Activated CD4-positive, alpha-beta T cell treated with anti-CD3 and anti-CD28 coated beads, Interleukin-2, amount 10 ng/mL, durations not matched to agents 24 days and 14 days (primary cell): ENCODE data around the gene GNB5. TPM values are rescaled to one million over a fixed set of nuclear protein-coding genes. Genes with fewer than 3 reads are reported as not detected.
"Not testable (repeated sequence)": the region's sequence is repeated elsewhere in the genome, so short reads cannot be mapped to it uniquely, and the experiment has no call there.

Experiments
- DNase-seq: peaks from one replicate; pipeline ENCODE4 v3.0.0; 2022
- H3K27ac Mint-ChIP-seq: one replicate; pipeline ENCODE4 v1.8.0; 2022; ENCODE audit warnings: mild to moderate bottlenecking, mixed read lengths
- H3K27me3 Mint-ChIP-seq: one replicate; pipeline ENCODE4 v1.8.0; 2022; ENCODE audit warnings: mixed read lengths
- H3K36me3 Mint-ChIP-seq: one replicate; pipeline ENCODE4 v1.8.0; 2022; ENCODE audit warnings: low read depth, mild to moderate bottlenecking, mixed read lengths
- H3K4me1 Mint-ChIP-seq: one replicate; pipeline ENCODE4 v1.8.0; 2021; ENCODE audit warnings: mixed read lengths
- H3K4me3 Mint-ChIP-seq: one replicate; pipeline ENCODE4 v1.8.0; 2022; ENCODE audit warnings: mild to moderate bottlenecking, moderate library complexity, mixed read lengths
- H3K9me3 Mint-ChIP-seq: one replicate; pipeline ENCODE4 v1.8.0; 2021; ENCODE audit warnings: mixed read lengths
- intact Hi-C: fragments of 100-400 bp; cut with micrococcal nuclease; formaldehyde crosslinking; loops from one replicate; pipeline ENCODE4 v1.15.1; 2023
- total RNA-seq: library from RNA; stranded (reverse); gene quantifications from 2 replicates; pipeline ENCODE4 v1.2.3, GENCODE V29; 2022

GNB5 gene
- total RNA-seq, 1 donor from 2014 or later: 21.5 TPM

DNA sequence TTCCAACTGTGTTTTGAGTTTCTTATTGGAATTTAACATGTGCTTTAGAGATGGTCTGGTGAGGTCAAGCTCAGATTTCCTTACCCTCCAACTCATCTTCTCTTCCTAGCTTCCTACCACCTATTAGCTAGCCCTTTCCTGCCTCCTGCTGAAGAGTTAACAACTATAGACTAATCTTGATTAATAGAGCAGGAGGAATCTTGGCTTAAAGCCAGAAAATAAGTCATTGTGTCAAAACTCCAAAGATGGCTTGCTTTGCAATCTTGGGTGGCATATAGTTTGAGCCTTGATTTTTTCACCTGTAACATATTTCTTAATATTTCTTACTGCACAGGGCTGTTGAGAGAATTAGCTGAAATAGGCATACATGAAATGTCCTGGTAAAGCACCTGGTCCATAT, 105.9 kb downstream of the GNB5 start:
- Mint-ChIP-seq H3K36me3 (no peaks in the 10 kb centered on the region), H3K27me3 (peaks cover 1% of the 10 kb centered on the region), H3K4me3 (no peak overlapping the region), H3K9me3 (peaks cover 2% of the 10 kb centered on the region), H3K4me1 (peaks cover 12% of the 10 kb centered on the region), H3K27ac (no peak overlapping the region)
- no peak for DNase-seq
- intact Hi-C loops: no loop called here

DNA sequence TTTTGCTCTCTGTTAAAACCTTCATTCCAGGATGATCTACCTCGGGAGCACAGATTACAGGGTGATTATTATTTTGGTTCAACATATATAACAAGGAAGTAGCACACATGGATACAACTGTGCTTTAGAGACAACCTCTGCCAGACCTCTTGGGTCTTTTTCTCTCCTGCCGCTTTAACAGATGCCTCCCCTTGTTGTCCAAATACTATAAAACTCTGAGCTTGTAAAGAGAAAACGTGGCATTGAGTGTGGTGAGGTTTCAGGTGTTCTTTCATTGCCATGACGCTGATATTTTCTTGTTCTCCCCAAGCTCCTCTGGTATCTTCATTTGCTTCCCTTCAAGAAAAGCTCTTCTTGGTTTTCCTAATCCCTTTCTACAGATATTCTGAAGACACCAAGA, 107.6 kb downstream of the GNB5 start:
- Mint-ChIP-seq H3K4me1 (peaks cover 19% of the 10 kb centered on the region), H3K9me3 (no peaks in the 10 kb centered on the region), H3K27me3 (no peaks in the 10 kb centered on the region), H3K36me3 (no peaks in the 10 kb centered on the region), H3K27ac (no peak overlapping the region), H3K4me3 (no peak overlapping the region)
- no peak for DNase-seq
- intact Hi-C loops: no loop called here

DNA sequence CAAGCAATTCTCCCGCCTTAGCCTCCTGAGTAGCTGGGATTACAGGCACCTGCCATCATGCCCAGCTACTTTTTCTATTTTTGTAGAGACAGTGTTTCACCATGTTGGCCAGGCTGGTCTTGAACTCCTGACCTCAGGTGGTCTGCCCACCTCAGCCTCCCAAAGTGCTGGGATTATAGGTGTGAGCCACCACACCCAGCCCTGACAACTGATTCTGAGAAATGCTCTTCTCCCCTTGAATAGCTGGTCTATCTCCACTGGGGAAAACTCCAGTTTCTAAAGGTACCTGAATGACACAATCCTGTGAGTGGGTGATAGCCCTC, 108.2 kb downstream of the GNB5 start:
- DNase-seq, intact Hi-C loops, H3K9me3 Mint-ChIP-seq, H3K4me3 Mint-ChIP-seq, H3K36me3 Mint-ChIP-seq, H3K27me3 Mint-ChIP-seq, H3K27ac Mint-ChIP-seq: not testable (repeated sequence)
- peaks cover 20% of the 10 kb centered on the region for H3K4me1 Mint-ChIP-seq

DNA sequence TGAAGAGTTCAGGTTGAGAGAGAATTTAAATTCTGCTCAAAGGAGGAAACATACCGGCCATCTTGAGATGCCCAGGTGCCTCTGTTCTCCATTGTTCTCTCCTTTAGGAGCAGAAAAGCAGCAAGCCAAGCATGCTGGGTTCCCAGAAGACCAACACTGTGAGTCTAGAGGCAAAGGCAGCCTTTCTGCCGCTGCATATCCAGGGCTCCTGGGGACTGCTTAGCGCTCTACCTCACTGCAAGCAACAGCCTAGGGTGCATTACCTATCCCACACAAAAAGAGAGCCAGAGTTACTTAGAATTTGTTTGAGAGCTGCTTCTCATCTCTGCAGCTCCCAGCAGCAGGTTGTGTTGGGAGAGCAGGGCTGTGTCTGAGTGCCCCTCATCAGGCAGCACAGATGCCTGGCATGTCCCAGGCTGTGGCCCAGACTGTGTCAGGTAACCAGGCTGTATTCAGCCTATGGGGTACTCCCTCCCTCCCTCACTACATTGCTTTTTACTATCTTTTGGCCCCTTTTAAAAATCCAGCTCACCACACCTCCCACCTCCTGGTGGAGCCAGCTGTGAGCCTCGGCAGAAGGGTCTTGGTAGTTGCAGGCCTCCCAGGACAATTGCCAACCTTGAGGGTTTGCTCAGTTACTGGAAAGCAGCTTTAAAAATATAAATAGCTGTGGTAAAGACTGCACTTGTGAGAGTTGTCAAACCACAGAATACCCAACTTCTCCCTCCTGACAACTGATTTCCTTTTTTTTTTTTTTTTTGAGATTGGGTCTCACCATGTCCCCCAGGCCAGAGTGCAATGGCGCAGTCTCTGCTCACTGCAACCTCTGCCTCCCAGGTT, 108.8 kb downstream of the GNB5 start:
- no peak overlapping the region for H3K4me3 Mint-ChIP-seq
- no peaks in the 10 kb centered on the region for H3K27me3 Mint-ChIP-seq
- H3K4me1 Mint-ChIP-seq: peaks cover 20% of the 10 kb centered on the region
- no peak for DNase-seq
- H3K36me3 Mint-ChIP-seq: no peaks in the 10 kb centered on the region
- H3K27ac Mint-ChIP-seq: no peak overlapping the region
- intact Hi-C loops: no loop called here
- H3K9me3 Mint-ChIP-seq: no peaks in the 10 kb centered on the region

DNA sequence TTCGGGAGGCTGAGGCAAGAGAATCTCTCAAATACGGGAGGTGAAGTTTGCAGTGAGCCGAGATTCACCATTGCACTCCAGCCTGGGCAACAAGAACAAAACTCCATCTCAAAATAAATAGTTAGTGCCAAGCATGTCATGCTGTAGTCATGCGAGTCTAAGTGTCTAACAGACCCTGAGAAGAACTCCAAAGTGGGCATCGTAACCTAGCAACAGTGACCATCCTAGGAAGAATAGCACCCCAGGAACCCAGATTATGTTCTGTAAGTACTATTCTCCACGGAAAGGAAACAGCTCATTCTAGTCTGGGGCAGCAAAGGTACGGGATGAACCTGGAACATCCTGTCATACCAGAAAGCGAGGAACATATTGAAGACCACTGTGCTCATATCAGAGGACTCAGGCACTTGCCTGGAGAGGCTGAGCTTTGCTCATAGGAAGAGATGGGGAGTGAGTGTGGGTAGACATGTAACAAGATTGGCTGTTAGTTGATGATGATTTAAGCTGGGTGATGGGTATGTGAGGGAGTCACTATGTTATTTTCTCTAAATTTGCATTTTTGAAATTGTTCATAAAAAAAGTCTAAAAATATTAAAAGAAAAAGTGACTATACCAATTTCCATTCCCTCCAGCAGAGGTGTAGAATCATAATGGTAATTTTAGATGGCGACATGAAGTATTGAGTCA, 110.3 kb downstream of the GNB5 start:
- intact Hi-C loops: no loop called here
- H3K9me3 Mint-ChIP-seq: no peaks in the 10 kb centered on the region
- DNase-seq: no peak
- H3K4me3 Mint-ChIP-seq: no peak overlapping the region
- peaks cover 24% of the 10 kb centered on the region for H3K4me1 Mint-ChIP-seq
- no peak overlapping the region for H3K27ac Mint-ChIP-seq
- no peaks in the 10 kb centered on the region for H3K36me3 Mint-ChIP-seq
- no peaks in the 10 kb centered on the region for H3K27me3 Mint-ChIP-seq

DNA sequence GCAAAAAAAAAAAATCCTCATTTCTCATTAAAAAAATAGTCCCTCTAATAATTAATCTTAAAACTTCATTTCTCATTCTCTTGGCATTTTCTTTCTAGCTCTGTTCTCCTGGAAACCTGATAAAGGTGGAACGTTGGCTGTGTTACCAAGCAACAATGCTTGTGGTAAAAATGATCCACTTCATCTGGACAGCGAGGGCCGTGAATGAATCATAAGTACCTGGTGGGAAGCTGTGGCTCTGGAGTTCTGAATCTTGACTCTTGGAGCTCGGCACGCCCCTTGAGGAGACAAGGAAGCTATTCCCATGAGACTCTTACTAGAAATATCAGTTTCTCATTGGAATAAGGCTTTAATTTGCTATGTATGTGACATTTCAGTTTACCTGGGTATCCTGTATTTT, 111.2 kb downstream of the GNB5 start:
- Mint-ChIP-seq H3K4me3 (no peak overlapping the region), H3K36me3 (no peaks in the 10 kb centered on the region), H3K27me3 (no peaks in the 10 kb centered on the region), H3K27ac (no peak overlapping the region), H3K4me1 (peaks cover 24% of the 10 kb centered on the region), H3K9me3 (no peaks in the 10 kb centered on the region)
- no peak for DNase-seq
- intact Hi-C loops: no loop called here

DNA sequence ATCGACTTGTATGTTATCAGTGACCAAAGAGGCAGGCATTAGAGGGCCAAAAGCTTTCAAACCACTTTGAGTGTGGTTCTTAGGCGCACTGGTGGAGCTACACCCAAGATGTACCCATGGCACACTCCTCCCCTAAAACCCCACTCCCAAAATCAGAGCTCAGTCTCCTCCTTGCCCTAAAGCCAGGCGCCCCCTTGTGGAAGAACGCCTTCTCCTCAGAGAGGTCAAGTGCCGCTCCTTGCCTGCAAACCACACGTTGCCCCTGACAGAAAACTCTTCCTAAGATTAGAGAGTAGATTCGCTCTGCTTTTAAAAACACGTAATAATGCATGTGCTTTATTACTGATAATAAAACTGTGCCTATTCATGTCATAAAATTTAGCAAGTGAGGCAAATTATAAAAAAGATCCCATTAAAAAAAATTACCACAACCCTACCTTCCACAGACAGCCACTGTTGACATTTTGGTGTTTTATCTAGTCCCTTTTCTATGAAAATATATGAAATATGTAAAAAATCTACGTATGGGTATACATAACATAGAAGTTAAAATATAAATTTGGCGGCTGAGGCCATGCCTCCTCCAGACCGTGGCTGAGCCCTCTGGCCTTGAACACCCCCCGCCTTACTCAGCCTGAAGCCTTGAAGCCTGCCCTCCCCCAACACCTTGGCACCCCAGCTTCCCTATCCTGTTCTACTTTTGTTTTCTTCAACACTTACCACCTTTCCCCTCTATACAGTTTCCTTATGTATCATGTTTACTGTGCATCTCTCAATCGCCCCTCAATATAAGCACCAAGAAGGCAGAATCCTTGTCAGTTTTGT, 112.1 kb downstream of the GNB5 start:
- no peaks in the 10 kb centered on the region for H3K36me3 Mint-ChIP-seq
- H3K27ac Mint-ChIP-seq: no peak overlapping the region
- no peak overlapping the region for H3K4me3 Mint-ChIP-seq
- peaks cover 24% of the 10 kb centered on the region for H3K4me1 Mint-ChIP-seq
- peak; percentile 94 for DNase-seq
- H3K9me3 Mint-ChIP-seq: no peaks in the 10 kb centered on the region
- intact Hi-C loops: loop anchor here (1.0 to 5.0 kb wide), 2 partner anchors 42 to 97 kb away; no protein-coding TSS in a partner anchor
- no peaks in the 10 kb centered on the region for H3K27me3 Mint-ChIP-seq

DNA sequence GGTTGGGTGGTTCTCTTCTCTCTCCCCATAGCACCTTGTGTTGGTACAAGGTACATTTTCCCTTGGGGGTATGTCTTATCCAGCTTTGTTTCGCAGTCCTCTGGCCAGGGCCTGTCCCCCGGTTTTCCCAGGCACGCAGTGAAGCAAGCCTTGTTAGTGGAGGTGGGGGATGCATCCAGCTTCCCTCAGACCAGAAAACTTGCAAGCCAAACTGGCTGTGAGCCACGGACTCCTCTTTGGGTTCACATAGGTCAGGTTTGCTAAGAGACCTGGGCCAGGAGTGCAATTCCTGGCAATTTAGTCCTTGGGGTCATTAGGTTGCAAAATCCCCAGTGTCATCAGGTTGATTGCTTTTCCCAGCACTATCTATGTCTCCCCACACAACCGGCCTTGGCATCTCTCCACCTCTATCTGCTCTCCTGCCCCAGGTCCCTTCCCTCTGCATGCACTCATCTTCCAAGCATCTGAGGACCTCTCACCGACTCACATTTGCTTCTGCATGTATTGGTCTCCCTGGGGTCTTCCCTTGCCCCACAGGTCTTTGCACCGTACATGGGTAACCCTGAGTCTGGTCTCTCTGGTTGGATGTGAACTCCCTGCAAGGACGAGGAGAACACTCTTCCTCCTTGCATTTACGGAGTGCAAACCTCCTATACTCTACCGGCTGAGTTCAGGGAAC, 112.9 kb downstream of the GNB5 start:
- H3K36me3 Mint-ChIP-seq: no peaks in the 10 kb centered on the region
- no peak overlapping the region for H3K4me3 Mint-ChIP-seq
- intact Hi-C loops: loop anchor here (5.0 kb wide), 1 partner anchor 41 kb away; no protein-coding TSS in a partner anchor
- no peaks in the 10 kb centered on the region for H3K27me3 Mint-ChIP-seq
- H3K4me1 Mint-ChIP-seq: peaks cover 24% of the 10 kb centered on the region
- no peak overlapping the region for H3K27ac Mint-ChIP-seq
- DNase-seq: no peak
- H3K9me3 Mint-ChIP-seq: no peaks in the 10 kb centered on the region

DNA sequence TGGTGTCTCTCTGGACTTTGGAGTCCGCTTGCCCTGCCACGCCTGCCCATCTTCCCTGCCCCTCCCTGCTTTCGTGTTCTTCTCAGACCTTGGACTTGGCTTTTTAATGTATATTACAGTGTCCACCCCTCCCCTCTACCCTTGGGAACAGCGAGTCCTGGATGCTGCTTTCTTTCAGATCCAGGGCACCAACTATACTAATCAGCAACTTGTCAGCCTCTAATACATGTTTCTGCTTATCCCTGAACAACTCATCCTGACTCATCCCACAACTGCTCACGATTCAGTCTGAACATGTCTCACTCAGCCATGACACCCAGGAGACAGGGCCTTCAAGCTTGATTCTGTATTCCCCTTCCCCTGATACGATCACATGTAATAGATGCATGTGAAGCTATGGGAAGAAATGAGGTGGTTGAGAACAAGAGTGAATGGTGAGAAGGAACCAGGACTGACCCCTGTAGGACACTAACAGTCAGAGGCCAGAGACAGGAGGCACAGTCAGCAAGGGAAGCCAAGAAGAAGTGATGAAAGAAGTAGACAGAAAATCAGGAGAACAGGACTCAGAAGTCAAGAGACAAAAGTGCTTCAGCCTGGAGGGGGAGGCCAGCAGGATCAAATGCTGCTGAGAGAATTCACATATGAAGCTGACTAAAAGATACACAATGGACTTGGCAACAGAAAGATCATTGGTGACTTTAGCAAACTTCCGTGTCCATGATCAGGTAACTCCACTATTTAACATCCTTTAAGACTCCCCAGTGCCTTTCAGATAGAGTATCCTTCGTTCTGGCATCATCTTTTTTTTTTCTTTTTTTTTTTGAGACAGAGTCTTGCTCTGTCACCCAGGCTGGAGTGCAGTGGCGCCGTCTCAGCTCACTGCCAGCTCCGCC, 114.1 kb downstream of the GNB5 start:
- H3K9me3 Mint-ChIP-seq: no peaks in the 10 kb centered on the region
- no peak for DNase-seq
- no peaks in the 10 kb centered on the region for H3K36me3 Mint-ChIP-seq
- no peak overlapping the region for H3K27ac Mint-ChIP-seq
- peaks cover 13% of the 10 kb centered on the region for H3K4me1 Mint-ChIP-seq
- H3K4me3 Mint-ChIP-seq: no peak overlapping the region
- H3K27me3 Mint-ChIP-seq: no peaks in the 10 kb centered on the region
- intact Hi-C loops: loop anchor here (5.0 kb wide), 1 partner anchor 40 kb away; no protein-coding TSS in a partner anchor

DNA sequence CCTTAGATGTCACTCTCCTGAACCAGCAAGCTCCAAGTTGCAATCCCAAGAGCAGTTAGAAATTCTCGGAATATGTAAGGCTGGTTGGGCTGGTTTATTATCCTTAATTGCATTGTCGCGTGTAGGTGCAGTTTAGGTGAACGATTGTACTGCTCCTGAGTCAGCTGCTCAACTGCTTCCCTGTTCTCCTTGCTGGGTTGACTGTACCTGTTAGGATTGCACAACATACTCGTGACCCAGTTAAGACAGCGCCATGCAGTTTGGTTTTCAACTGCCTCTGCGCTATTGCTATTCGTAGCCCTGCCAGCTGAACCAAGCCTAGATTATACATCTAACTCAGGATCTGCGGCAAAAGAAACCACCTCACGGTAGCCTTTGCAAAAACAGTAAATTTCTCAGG, 119.6 kb downstream of the GNB5 start:
- Mint-ChIP-seq H3K27ac (no peak overlapping the region), H3K9me3 (no peaks in the 10 kb centered on the region), H3K4me3 (no peak overlapping the region), H3K4me1 (peaks cover 8% of the 10 kb centered on the region), H3K27me3 (no peaks in the 10 kb centered on the region), H3K36me3 (peaks cover 2% of the 10 kb centered on the region)
- DNase-seq: no peak
- intact Hi-C loops: no loop called here

DNA sequence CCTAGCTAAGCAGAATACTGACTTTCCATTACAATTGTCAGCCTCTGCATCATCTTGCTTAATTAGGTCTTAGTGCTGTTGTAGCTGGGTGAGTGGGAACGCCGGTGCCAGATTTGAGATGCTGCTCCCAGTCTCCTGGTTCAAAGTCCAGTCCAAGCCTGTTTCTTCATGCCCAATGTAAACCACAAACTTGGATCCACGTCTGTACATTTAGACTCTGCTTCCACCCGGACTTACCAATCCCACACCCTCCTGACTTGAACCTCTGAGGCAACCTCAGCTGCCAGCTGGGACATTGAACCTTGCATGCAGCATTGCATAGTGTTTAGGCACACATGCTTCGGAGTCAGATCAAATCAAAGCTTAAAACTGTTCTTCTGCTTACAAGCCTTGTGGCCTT, 121.6 kb downstream of the GNB5 start:
- peaks cover 16% of the 10 kb centered on the region for H3K36me3 Mint-ChIP-seq
- no peaks in the 10 kb centered on the region for H3K27me3 Mint-ChIP-seq
- H3K27ac Mint-ChIP-seq: no peak overlapping the region
- peaks cover 11% of the 10 kb centered on the region for H3K4me1 Mint-ChIP-seq
- H3K9me3 Mint-ChIP-seq: no peaks in the 10 kb centered on the region
- DNase-seq: no peak
- intact Hi-C loops: no loop called here
- no peak overlapping the region for H3K4me3 Mint-ChIP-seq

DNA sequence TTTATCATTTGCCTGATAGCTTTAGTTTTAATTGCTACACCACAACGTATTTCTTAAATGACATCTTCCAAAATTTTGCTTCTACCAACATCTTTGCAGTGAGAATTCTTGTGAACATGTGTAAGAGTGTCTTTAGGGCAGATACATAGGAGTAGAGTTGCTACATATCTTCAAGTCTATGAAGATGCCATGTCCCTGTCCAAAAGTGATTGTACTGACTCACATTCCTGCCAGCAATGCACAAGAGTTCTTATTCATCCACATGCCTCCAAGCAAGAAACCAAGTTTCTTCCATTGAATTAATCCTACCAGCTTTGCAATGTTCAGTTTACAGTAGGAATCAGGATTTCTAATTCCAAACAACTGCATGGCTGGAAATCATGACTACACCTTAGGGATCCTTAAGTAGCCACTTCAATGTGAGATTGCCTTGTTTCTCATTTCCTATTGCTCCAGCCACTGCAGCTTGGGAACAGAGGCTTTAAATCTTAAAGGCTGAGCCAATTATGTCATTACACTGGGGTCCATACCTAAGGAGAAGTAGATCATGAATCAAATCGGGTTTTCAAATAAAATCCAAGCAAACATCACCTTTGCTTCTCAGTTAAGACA, 123.1 kb downstream of the GNB5 start:
- Mint-ChIP-seq H3K9me3 (no peaks in the 10 kb centered on the region), H3K27me3 (no peaks in the 10 kb centered on the region), H3K4me1 (peaks cover 13% of the 10 kb centered on the region), H3K36me3 (peaks cover 30% of the 10 kb centered on the region), H3K4me3 (no peak overlapping the region), H3K27ac (no peak overlapping the region)
- DNase-seq: no peak
- intact Hi-C loops: no loop called here
